Brain microvascular endothelial cell (primary cell): ENCODE measurements around the gene ZBTB21.

ENCODE experiments used
- DNase-seq: peaks from one replicate; pipeline ENCODE4 v3.0.0-alpha.2; 2020
- H3K27ac ChIP-seq: fragments of 250-450 bp; sonication (Bioruptor Pico); 2 replicates; pipeline ENCODE4 v1.5.1; 2020; ENCODE audit warnings: mild to moderate bottlenecking, moderate library complexity
- H3K27me3 ChIP-seq: fragments of 250-450 bp; sonication (Bioruptor Pico); replicated peaks from 2 replicates; pipeline ENCODE4 v1.5.1; 2020; ENCODE audit warnings: mild to moderate bottlenecking
- H3K36me3 ChIP-seq: fragments of 250-450 bp; sonication (Bioruptor Pico); replicated peaks from 2 replicates; pipeline ENCODE4 v1.5.1; 2020; ENCODE audit warnings: mild to moderate bottlenecking
- H3K4me3 ChIP-seq: 2 replicates; pipeline ENCODE4 v1.5.1; 2011; ENCODE audit warnings: low read depth, mild to moderate bottlenecking, control low read depth, low read length, moderate library complexity
- CTCF ChIP-seq: IDR thresholded peaks from 2 replicates; pipeline ENCODE4 v1.5.1; 2011; ENCODE audit warnings: low read depth, mild to moderate bottlenecking, moderate library complexity, low read length, control low read depth, inconsistent platforms; ENCODE audit errors: missing control alignments
- in situ Hi-C: cut with HindIII; loops from 2 replicates; pipeline ENCODE4 v1.10.0; 2017; ENCODE audit warnings: low sequenced_read_pairs, low pct_ligation_motif_present

The ZBTB21 gene

DNA sequence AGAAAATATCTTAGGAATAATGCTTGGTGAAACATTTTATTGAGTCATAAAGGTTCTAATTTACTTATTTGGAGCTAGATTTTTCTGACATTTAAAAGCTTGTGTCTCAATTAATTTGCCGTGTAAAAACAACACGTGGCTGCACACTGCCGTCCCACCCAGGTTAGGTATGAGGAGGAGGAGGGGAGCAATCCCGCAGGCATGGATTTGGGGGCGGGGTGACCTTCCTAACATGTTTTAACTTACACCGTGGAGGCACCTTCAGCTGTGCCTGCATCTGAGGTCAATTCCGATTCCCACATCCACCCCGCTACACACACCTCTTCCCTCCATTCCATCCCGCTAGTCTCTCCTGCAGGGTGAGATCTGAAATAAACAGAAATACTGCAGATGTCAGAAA, 32.5 kb upstream of the ZBTB21 start:
- no peak for DNase-seq
- H3K27ac ChIP-seq, result no peak overlapping the region
- no peaks in the 10 kb centered on the region for H3K27me3 ChIP-seq
- in situ Hi-C loops, result no loop called here
- H3K4me3 ChIP-seq, result no peak overlapping the region
- H3K36me3 ChIP-seq, result no peaks in the 10 kb centered on the region
- no peak for TF ChIP-seq CTCF

GRCh38 chr21:42041711-42042110, 31.6 kb upstream of the ZBTB21 start:
- H3K27me3 ChIP-seq, result no peaks in the 10 kb centered on the region
- H3K4me3 ChIP-seq, result no peak overlapping the region
- H3K27ac ChIP-seq, result no peak overlapping the region
- no peak for TF ChIP-seq CTCF
- H3K36me3 ChIP-seq, result no peaks in the 10 kb centered on the region
- in situ Hi-C loops, result no loop called here
- no peak for DNase-seq

DNA sequence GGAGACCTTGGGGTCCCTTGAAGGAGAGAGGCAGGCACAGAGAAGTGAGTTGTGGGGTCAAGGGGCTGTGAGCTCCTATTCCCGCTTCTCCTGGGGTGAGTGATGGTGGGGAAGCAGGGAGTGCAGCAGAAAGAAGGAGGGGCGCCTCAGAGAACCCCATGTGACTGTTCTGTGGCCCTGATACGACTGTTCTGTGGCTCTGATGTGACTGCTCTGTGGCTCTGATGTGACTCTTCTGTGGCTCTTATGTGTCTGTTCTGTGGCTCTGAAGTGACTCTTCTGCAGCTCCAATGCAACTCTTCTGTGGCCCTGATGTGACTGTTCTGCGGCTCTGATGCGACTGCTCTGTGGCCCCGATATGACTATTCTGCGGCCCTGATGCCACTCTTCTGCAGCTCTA, 31.1 kb upstream of the ZBTB21 start:
- DNase-seq, result no peak
- H3K27ac ChIP-seq, result peak overlapping the region; percentile 96
- TF ChIP-seq CTCF, result no peak
- H3K4me3 ChIP-seq, result no peak overlapping the region
- in situ Hi-C loops, result no loop called here
- no peaks in the 10 kb centered on the region for H3K27me3 ChIP-seq
- H3K36me3 ChIP-seq, result no peaks in the 10 kb centered on the region

GRCh38 chr21:42040411-42041180, 30.4 kb upstream of the ZBTB21 start:
- TF ChIP-seq CTCF, result no peak
- H3K27ac ChIP-seq, result peak overlapping the region; percentile 96
- DNase-seq, result peak; percentile 99
- in situ Hi-C loops, result no loop called here
- H3K27me3 ChIP-seq, result no peaks in the 10 kb centered on the region
- H3K36me3 ChIP-seq, result no peaks in the 10 kb centered on the region
- H3K4me3 ChIP-seq, result no peak overlapping the region

DNA sequence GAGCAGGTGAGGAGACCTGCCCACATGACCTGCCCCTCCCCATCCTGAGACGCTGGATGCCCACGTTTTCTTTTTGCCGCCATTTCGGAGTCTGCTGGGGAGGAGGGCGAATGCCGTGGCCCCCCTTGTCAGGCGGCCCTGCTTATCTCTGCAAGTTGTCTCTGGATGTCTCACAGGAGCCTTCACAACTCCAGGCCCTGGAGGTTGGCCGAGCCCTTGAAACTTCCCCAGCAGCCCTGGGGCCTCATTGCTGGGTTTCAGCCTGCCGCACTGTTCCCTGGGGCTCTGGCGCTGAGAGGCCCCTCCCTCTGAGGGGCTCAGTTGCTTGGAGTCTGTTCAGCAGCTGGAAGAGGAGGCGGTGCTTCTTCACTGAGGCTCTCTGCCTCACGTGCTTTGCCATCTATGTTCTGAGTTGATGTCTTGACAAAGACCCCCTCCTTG, 29.8 kb upstream of the ZBTB21 start:
- H3K36me3 ChIP-seq, result no peaks in the 10 kb centered on the region
- H3K27me3 ChIP-seq, result no peaks in the 10 kb centered on the region
- no peak for TF ChIP-seq CTCF
- in situ Hi-C loops, result no loop called here
- H3K4me3 ChIP-seq, result no peak overlapping the region
- peak overlapping the region; percentile 96 for H3K27ac ChIP-seq
- peak; percentile 78 for DNase-seq

DNA sequence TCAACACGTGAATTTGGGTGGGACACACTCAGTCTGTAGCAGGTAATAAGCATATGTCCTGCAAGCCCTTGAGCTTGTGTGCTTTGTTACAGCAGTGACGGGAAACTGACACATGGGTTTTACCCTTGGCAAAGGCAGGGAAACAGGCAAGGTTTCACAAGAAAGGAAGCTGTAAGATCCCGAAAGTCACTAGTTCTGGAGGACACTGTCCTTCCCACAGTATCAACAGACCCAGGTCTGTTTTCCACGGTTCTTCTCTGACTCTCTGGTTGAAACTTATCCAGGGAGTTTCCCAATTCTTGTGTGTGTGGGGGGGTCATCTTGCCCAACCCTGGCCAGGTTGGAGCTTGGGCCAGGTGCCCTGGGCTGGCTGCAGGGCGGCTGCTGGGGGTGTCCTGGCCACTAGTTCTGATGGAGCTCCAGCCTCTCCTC, 29.3 kb upstream of the ZBTB21 start:
- Histone ChIP-seq H3K4me3 (no peak overlapping the region), H3K36me3 (no peaks in the 10 kb centered on the region), H3K27me3 (no peaks in the 10 kb centered on the region), H3K27ac (peak overlapping the region; percentile 96)
- peak; percentile 12 for DNase-seq
- in situ Hi-C loops, result no loop called here
- TF ChIP-seq CTCF, result no peak
